Hepatocyte (in vitro differentiated cells): Measurements from ENCODE around the gene TRAF2.

Experiments used
- EZH2 ChIP-seq: fragments of 200-600 bp; sonication (generic); IDR thresholded peaks from 2 replicates; pipeline ENCODE4 v1.6.1; 2016; ENCODE audit warnings: antibody characterized with exemption, mild to moderate bottlenecking, borderline replicate concordance
- TF ChIP-seq, protein P1 (sequence below): fragments of 200-600 bp; sonication (generic); IDR thresholded peaks from 2 replicates; pipeline ENCODE4 v1.5.1; 2016; ENCODE audit warnings: antibody characterized with exemption, mild to moderate bottlenecking; ENCODE audit not compliant: poor library complexity

- TF ChIP-seq, protein P1, sequence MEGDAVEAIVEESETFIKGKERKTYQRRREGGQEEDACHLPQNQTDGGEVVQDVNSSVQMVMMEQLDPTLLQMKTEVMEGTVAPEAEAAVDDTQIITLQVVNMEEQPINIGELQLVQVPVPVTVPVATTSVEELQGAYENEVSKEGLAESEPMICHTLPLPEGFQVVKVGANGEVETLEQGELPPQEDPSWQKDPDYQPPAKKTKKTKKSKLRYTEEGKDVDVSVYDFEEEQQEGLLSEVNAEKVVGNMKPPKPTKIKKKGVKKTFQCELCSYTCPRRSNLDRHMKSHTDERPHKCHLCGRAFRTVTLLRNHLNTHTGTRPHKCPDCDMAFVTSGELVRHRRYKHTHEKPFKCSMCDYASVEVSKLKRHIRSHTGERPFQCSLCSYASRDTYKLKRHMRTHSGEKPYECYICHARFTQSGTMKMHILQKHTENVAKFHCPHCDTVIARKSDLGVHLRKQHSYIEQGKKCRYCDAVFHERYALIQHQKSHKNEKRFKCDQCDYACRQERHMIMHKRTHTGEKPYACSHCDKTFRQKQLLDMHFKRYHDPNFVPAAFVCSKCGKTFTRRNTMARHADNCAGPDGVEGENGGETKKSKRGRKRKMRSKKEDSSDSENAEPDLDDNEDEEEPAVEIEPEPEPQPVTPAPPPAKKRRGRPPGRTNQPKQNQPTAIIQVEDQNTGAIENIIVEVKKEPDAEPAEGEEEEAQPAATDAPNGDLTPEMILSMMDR: no peak
- TF ChIP-seq EZH2: no peak
These were observed 64.5 kb downstream of the TRAF2 start for GRCh38 chr9:136950656-136951276.
